ENCODE data around the gene PSME2. TPM values are rescaled to one million over a fixed set of nuclear protein-coding genes. Genes with fewer than 3 reads are reported as not detected.

PSME2 gene
- total RNA-seq, 1 experiment from 2014 or later, result 153 TPM

- Histone ChIP-seq H4K20me1 (ENCODE audit: insufficient read depth) (no peaks in the 10 kb centered on the region; the same call in 1 of the 2 replicates), H3K27ac (no peak overlapping the region), H3K4me1 (replicated peaks; ENCODE audit: insufficient read depth) (no peaks in the 10 kb centered on the region), H3K9me3 (ENCODE audit: insufficient read depth, low read depth) (no peaks in the 10 kb centered on the region), H3F3A (ENCODE audit: insufficient read depth, low read depth) (no peaks in the 10 kb centered on the region; the same call in 1 of the 2 replicates), H2AFZ (no peak overlapping the region), H3K9me2 (ENCODE audit: insufficient read depth) (no peaks in the 10 kb centered on the region), H3K79me2 (ENCODE audit: low read depth) (no peaks in the 10 kb centered on the region), H3K4me3 (no peak overlapping the region), H3K27me3 (ENCODE audit: insufficient read depth, low read depth) (no peaks in the 10 kb centered on the region), H3K36me3 (ENCODE audit: low read depth) (no peaks in the 10 kb centered on the region), H3K4me2 (no peak overlapping the region)
- BruUV-seq (replicated peaks), result no TSS peak
- intact Hi-C loops (cut with micrococcal nuclease; ENCODE audit: unreplicated experiment), result no loop called here
- CTCF ChIA-PET, result no interaction called here
- no peak for DNase-seq
- POLR2A ChIA-PET (ENCODE audit: unreplicated experiment), result no interaction called here
- no peak for TF ChIP-seq CTCF (conservative IDR thresholded peaks at IDR 0.05)
- no peak for TF ChIP-seq EZH2 (IDR thresholded peaks at IDR 0.05; ENCODE audit: low read depth)
These were observed 33.8 kb upstream of the PSME2 start for GRCh38 chr14:24179961-24180796.

- Histone ChIP-seq H4K20me1 (ENCODE audit: insufficient read depth) (no peaks in the 10 kb centered on the region; the same call in 1 of the 2 replicates), H3K27me3 (ENCODE audit: insufficient read depth, low read depth) (no peaks in the 10 kb centered on the region), H3F3A (ENCODE audit: insufficient read depth, low read depth) (no peaks in the 10 kb centered on the region; the same call in 1 of the 2 replicates), H3K4me3 (no peak overlapping the region), H3K9me3 (ENCODE audit: insufficient read depth, low read depth) (no peaks in the 10 kb centered on the region), H3K27ac (no peak overlapping the region), H3K4me1 (replicated peaks; ENCODE audit: insufficient read depth) (no peaks in the 10 kb centered on the region), H3K36me3 (ENCODE audit: low read depth) (no peaks in the 10 kb centered on the region), H3K9me2 (ENCODE audit: insufficient read depth) (no peaks in the 10 kb centered on the region), H3K4me2 (no peak overlapping the region), H2AFZ (no peak overlapping the region), H3K79me2 (ENCODE audit: low read depth) (no peaks in the 10 kb centered on the region)
- ChIA-PET POLR2A (ENCODE audit: unreplicated experiment) (no interaction called here), CTCF (no interaction called here)
- TF ChIP-seq CTCF (conservative IDR thresholded peaks at IDR 0.05), result no peak
- TF ChIP-seq EZH2 (IDR thresholded peaks at IDR 0.05; ENCODE audit: low read depth), result no peak
- intact Hi-C loops (cut with micrococcal nuclease; ENCODE audit: unreplicated experiment), result no loop called here
- BruUV-seq (replicated peaks), result no TSS peak
- DNase-seq, result no peak
These were observed 33.0 kb upstream of the PSME2 start for GRCh38 chr14:24179294-24179960.

GRCh38 chr14:24178399-24179178 is 32.2 kb upstream of the PSME2 start:
- H3K27me3 ChIP-seq (ENCODE audit: insufficient read depth, low read depth), result no peaks in the 10 kb centered on the region
- H3K4me2 ChIP-seq, result no peak overlapping the region
- intact Hi-C loops (cut with micrococcal nuclease; ENCODE audit: unreplicated experiment), result no loop called here
- H3K27ac ChIP-seq, result no peak overlapping the region
- CTCF ChIA-PET, result no interaction called here
- no peaks in the 10 kb centered on the region; the same call in 1 of the 2 replicates for H3F3A ChIP-seq (ENCODE audit: insufficient read depth, low read depth)
- POLR2A ChIA-PET (ENCODE audit: unreplicated experiment), result no interaction called here
- DNase-seq, result no peak
- H3K79me2 ChIP-seq (ENCODE audit: low read depth), result no peaks in the 10 kb centered on the region
- H3K36me3 ChIP-seq (ENCODE audit: low read depth), result no peaks in the 10 kb centered on the region
- H3K4me3 ChIP-seq, result no peak overlapping the region
- no TSS peak for BruUV-seq (replicated peaks)
- no peak for TF ChIP-seq CTCF (conservative IDR thresholded peaks at IDR 0.05)
- no peak for TF ChIP-seq EZH2 (IDR thresholded peaks at IDR 0.05; ENCODE audit: low read depth)
- no peaks in the 10 kb centered on the region for H3K4me1 ChIP-seq (replicated peaks; ENCODE audit: insufficient read depth)
- H2AFZ ChIP-seq, result no peak overlapping the region
- no peaks in the 10 kb centered on the region for H3K9me2 ChIP-seq (ENCODE audit: insufficient read depth)
- H3K9me3 ChIP-seq (ENCODE audit: insufficient read depth, low read depth), result no peaks in the 10 kb centered on the region
- no peaks in the 10 kb centered on the region; the same call in 1 of the 2 replicates for H4K20me1 ChIP-seq (ENCODE audit: insufficient read depth)
